HepG2 (cell line): ENCODE results near the gene SULT1C4. TPM values are rescaled to one million over a fixed set of nuclear protein-coding genes. Genes with fewer than 3 reads are reported as not detected.

Experiments
- ATAC-seq: fragments of 200-7000 bp; cut with Tn5 transposase; 3 replicates; pipeline ENCODE4 v1.9.1; 2020; ENCODE audit warnings: mild to moderate bottlenecking, moderate library complexity
- BruUV-seq: library from RNA; stranded (reverse); fragments of 400-500 nt; replicated peaks from 2 replicates; lab custom pipeline; 2021; lab: Mats Ljungman, UMichigan
- CTCF ChIA-PET: fragments of 300-600 bp; formaldehyde crosslinking; extraction: SDS; loops from one replicate; lab custom pipeline; 2021; ENCODE audit warnings: low total read pairs, inconsistent platforms, low intra/inter-chr PET ratio; lab: Yijun Ruan, JAX
- POLR2A ChIA-PET: fragments of 350-600 bp; sonication (Branson Sonifier 250); formaldehyde crosslinking; loops from one replicate; lab custom pipeline; 2020; ENCODE audit warnings: antibody characterized with exemption, inconsistent platforms; lab: Yijun Ruan, JAX
- DNase-seq: peaks from one replicate; pipeline ENCODE4 v3.0.0-alpha.2; 2015; ENCODE audit warnings: low spot score
- FAIRE-seq: peaks from 3 replicates; lab custom pipeline; 2011; peaks lifted over from hg19 to GRCh38; lab: Jason Lieb, UNC
- H2AFZ ChIP-seq: one replicate; pipeline ENCODE4 v1.6.1; 2011; ENCODE audit warnings: low read length, inconsistent platforms
- H3K27ac ChIP-seq: fragments of 300-600 bp; 3 replicates; pipeline ENCODE4 v1.8.0; 2011; ENCODE audit warnings: mixed run types, mild to moderate bottlenecking, mixed read lengths, low read length, inconsistent platforms; ENCODE audit not compliant: insufficient read depth; ENCODE audit errors: extremely low read length
- H3K27me3 ChIP-seq, 2 experiments: fragments of 200-600 bp in 1 of 2; 2 replicates in 1 of 2; 3 replicates in 1 of 2; pipeline versions ENCODE4 v1.6.0 to v1.8.0; 2011; ENCODE audit warnings: low read length in 2 of 2, mild to moderate bottlenecking in 2 of 2, moderate library complexity in 2 of 2, inconsistent platforms in 1 of 2; ENCODE audit not compliant: insufficient read depth in 2 of 2, control insufficient read depth in 1 of 2
- H3K36me3 ChIP-seq, 2 experiments: fragments of 200-600 bp in 1 of 2; replicated peaks in 1 of 2; 2 replicates in 1 of 2; 3 replicates in 1 of 2; pipeline versions ENCODE4 v1.5.1 to v1.8.0; 2011; ENCODE audit warnings: low read length in 2 of 2, inconsistent platforms in 1 of 2; ENCODE audit not compliant: insufficient read depth in 2 of 2, control insufficient read depth in 1 of 2
- H3K4me1 ChIP-seq: 2 replicates; pipeline ENCODE4 v1.5.1; 2012; ENCODE audit warnings: low read length, inconsistent platforms; ENCODE audit not compliant: insufficient read depth
- H3K4me2 ChIP-seq: 2 replicates; pipeline ENCODE4 v1.6.0; 2011; ENCODE audit warnings: low read depth, low read length, inconsistent platforms
- H3K4me3 ChIP-seq, 3 experiments: fragments of 200-600 bp in 1 of 3; sonication (generic), shearing (Covaris generic) in 1 of 3; replicated peaks in 1 of 3; 2 replicates each; pipeline ENCODE4 v1.5.1; 2011 to 2016; ENCODE audit warnings: low read length in 3 of 3, inconsistent platforms in 2 of 3, low read depth in 2 of 3, mild to moderate bottlenecking in 2 of 3, control low read depth in 1 of 3, mixed read lengths in 1 of 3; ENCODE audit not compliant: insufficient read depth in 1 of 3
- H3K79me2 ChIP-seq: one replicate; pipeline ENCODE4 v1.6.1; 2011; ENCODE audit warnings: low read length, inconsistent platforms; ENCODE audit not compliant: insufficient read depth
- H3K9ac ChIP-seq: 2 replicates; pipeline ENCODE4 v1.6.0; 2011; ENCODE audit warnings: mild to moderate bottlenecking, low read depth, low read length, inconsistent platforms; ENCODE audit not compliant: insufficient read depth
- H3K9me3 ChIP-seq: 2 replicates; pipeline ENCODE4 v1.5.1; 2012; ENCODE audit warnings: mild to moderate bottlenecking, low read length
- H4K20me1 ChIP-seq: 2 replicates; pipeline ENCODE4 v1.6.0; 2011; ENCODE audit warnings: inconsistent platforms, mild to moderate bottlenecking, low read length, moderate library complexity; ENCODE audit not compliant: insufficient read depth
- BCL6 ChIP-seq: IDR thresholded peaks from 2 replicates; pipeline ENCODE4 v1.6.1; 2016; ENCODE audit warnings: missing genetic modification reagents, missing compliant biosample characterization
- EP300 ChIP-seq, 3 experiments: sonication (generic) in 1 of 3; formaldehyde crosslinking in 1 of 3; IDR thresholded peaks; 2 replicates each; pipeline versions ENCODE4 v1.5.1 to v1.6.1; 2011 to 2020; ENCODE audit warnings: low read depth in 2 of 3, low read length in 2 of 3, borderline replicate concordance in 1 of 3, improper control_type of control experiment in 1 of 3, mild to moderate bottlenecking in 1 of 3, missing genetic modification reagents in 1 of 3, moderate library complexity in 1 of 3
- GFI1 ChIP-seq: sonication (generic); formaldehyde crosslinking; IDR thresholded peaks from 2 replicates; pipeline ENCODE4 v1.5.0; 2020; ENCODE audit warnings: missing genetic modification reagents, mild to moderate bottlenecking, borderline replicate concordance
- KMT2B ChIP-seq: IDR thresholded peaks from 2 replicates; pipeline ENCODE4 v1.6.1; 2016; ENCODE audit warnings: missing genetic modification reagents, missing compliant biosample characterization
- SALL2 ChIP-seq: sonication (generic); formaldehyde crosslinking; IDR thresholded peaks from 2 replicates; pipeline ENCODE4 v1.8.1; 2023; ENCODE audit warnings: mild to moderate bottlenecking, missing genetic modification reagents, inconsistent platforms
- SIN3A ChIP-seq: IDR thresholded peaks from 2 replicates; pipeline ENCODE4 v1.6.1; 2011; ENCODE audit warnings: low read depth, mild to moderate bottlenecking, control low read depth, low read length, borderline replicate concordance
- ZC3H13 ChIP-seq: sonication (generic); formaldehyde crosslinking; IDR thresholded peaks from 2 replicates; pipeline ENCODE4 v1.8.1; 2023; ENCODE audit warnings: mild to moderate bottlenecking, missing genetic modification reagents, moderate library complexity
- ZNF264 ChIP-seq: sonication (generic); formaldehyde crosslinking; IDR thresholded peaks from 2 replicates; pipeline ENCODE4 v1.4.0; 2020; ENCODE audit warnings: missing genetic modification reagents
- ZNF546 ChIP-seq: sonication (generic); formaldehyde crosslinking; conservative IDR thresholded peaks from 2 replicates; pipeline ENCODE4 v1.8.1; 2023; ENCODE audit warnings: mild to moderate bottlenecking, missing genetic modification reagents
- WGBS: methylation state at CpG from one replicate; pipeline ENCODE4 v1.1.6; 2017; ENCODE audit warnings: low lambda C conversion rate; 5-methylcytosine and 5-hydroxymethylcytosine counted together
- in situ Hi-C: cut with HindIII; loops from 2 replicates; pipeline ENCODE4 v1.10.0; 2017; ENCODE audit warnings: low pct_unique_long_range_greater_than_20kb; ENCODE audit not compliant: extremely low pct_ligation_motif_present
- intact Hi-C: fragments of 100-400 bp; cut with micrococcal nuclease; formaldehyde crosslinking; loops from one replicate; pipeline ENCODE4 v1.10.0; 2022; ENCODE audit not compliant: unreplicated experiment
- polyA plus RNA-seq, 8 experiments: library from polyadenylated mRNA; depleted of rRNA in 3 of 8; stranded (reverse) in 7 of 8; unstranded in 1 of 8; fragments of >200 nt; fragmentation: Illumina TruSeq in 4 of 8; extraction: Trizol in 4 of 8; gene quantifications; 2 replicates each; pipeline versions ENCODE4 v1.2.1 to v1.2.3, GENCODE V29; 2011 to 2016; ENCODE audit warnings: low read depth in 4 of 8, missing spikeins in 1 of 8, mixed read lengths in 1 of 8; ENCODE audit not compliant: insufficient read depth in 1 of 8
- total RNA-seq, 5 experiments: library from RNA; depleted of rRNA; stranded (reverse); fragments of >200 nt; fragmentation: Illumina TruSeq; extraction: Trizol; gene quantifications; 2 replicates each; pipeline ENCODE4 v1.2.3, GENCODE V29; 2016; ENCODE audit warnings: low read depth in 1 of 5
- TF ChIP-seq, protein P1 (sequence below): sonication (generic); formaldehyde crosslinking; IDR thresholded peaks from 2 replicates; pipeline ENCODE4 v1.4.0; 2020; ENCODE audit warnings: missing genetic modification reagents
- TF ChIP-seq, protein P2 (sequence below): sonication (generic); formaldehyde crosslinking; IDR thresholded peaks from 2 replicates; pipeline ENCODE4 v1.5.1; 2020; ENCODE audit warnings: missing genetic modification reagents, mild to moderate bottlenecking, borderline replicate concordance

Gene SULT1C4
- total and polyA plus RNA-seq, 2 of the 13 experiments (the other 11 are each of a cell fraction or from before 2014, with no cell fraction given): 1.3 to 8.6 TPM

DNA sequence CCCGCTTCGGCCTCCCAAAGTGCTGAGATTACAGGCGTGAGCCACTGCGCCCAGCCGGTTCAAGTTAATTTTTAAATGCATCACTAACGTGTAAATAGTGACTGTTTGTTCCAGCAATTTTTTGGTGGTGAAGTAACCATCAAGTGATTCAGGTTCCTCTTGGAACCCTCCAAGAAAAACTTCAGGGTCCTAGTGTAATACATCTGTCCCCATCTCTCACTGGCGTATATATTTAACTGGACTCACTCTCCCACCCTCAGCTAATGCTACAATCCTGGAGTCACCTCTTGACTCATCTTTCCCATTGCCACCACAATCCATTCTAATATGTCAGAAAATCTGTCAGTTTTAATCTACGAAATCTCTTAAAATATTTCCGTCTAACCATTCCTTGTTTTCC, 10.3 kb downstream of the SULT1C4 start:
- H4K20me1 ChIP-seq: no peaks in the 10 kb centered on the region
- intact Hi-C loops: loop anchor here (5.0 kb wide), 1 partner anchor 144 kb away; the partner anchor contains the start of gene LIMS1
- H3K9ac ChIP-seq: no peak overlapping the region
- no TSS peak for BruUV-seq
- no peaks in the 10 kb centered on the region for H3K27me3 ChIP-seq
- peaks cover 36% of the 10 kb centered on the region for H3K4me1 ChIP-seq
- H3K27ac ChIP-seq: no peak overlapping the region
- H3K9me3 ChIP-seq: peaks cover 4% of the 10 kb centered on the region
- no peak for TF ChIP-seq EP300 (IDR thresholded peaks at IDR 0.05; ENCODE audit: low read depth in 2 of 2, low read length in 2 of 2)
- no peak for TF ChIP-seq EP300 (CRISPR knock-in tag; IDR thresholded peaks at IDR 0.05; ENCODE audit: borderline replicate concordance)
- TF ChIP-seq, protein P1, sequence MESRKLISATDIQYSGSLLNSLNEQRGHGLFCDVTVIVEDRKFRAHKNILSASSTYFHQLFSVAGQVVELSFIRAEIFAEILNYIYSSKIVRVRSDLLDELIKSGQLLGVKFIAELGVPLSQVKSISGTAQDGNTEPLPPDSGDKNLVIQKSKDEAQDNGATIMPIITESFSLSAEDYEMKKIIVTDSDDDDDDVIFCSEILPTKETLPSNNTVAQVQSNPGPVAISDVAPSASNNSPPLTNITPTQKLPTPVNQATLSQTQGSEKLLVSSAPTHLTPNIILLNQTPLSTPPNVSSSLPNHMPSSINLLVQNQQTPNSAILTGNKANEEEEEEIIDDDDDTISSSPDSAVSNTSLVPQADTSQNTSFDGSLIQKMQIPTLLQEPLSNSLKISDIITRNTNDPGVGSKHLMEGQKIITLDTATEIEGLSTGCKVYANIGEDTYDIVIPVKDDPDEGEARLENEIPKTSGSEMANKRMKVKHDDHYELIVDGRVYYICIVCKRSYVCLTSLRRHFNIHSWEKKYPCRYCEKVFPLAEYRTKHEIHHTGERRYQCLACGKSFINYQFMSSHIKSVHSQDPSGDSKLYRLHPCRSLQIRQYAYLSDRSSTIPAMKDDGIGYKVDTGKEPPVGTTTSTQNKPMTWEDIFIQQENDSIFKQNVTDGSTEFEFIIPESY: no peak
- TF ChIP-seq SALL2: no peak
- no peak for TF ChIP-seq GFI1 (CRISPR knock-in tag)
- TF ChIP-seq ZC3H13: no peak
- no peak for TF ChIP-seq ZNF264 (CRISPR knock-in tag)
- no peak for TF ChIP-seq BCL6 (CRISPR knock-in tag)
- TF ChIP-seq KMT2B (CRISPR knock-in tag): no peak
- TF ChIP-seq, protein P2, sequence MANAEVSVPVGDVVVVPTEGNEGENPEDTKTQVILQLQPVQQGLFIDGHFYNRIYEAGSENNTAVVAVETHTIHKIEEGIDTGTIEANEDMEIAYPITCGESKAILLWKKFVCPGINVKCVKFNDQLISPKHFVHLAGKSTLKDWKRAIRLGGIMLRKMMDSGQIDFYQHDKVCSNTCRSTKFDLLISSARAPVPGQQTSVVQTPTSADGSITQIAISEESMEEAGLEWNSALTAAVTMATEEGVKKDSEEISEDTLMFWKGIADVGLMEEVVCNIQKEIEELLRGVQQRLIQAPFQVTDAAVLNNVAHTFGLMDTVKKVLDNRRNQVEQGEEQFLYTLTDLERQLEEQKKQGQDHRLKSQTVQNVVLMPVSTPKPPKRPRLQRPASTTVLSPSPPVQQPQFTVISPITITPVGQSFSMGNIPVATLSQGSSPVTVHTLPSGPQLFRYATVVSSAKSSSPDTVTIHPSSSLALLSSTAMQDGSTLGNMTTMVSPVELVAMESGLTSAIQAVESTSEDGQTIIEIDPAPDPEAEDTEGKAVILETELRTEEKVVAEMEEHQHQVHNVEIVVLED: no peak
- no peak for TF ChIP-seq ZNF546 (CRISPR knock-in tag)
- no peak for TF ChIP-seq SIN3A
- TF ChIP-seq, all 625 proteins: peak for 0
- in situ Hi-C loops: no loop called here
- Histone ChIP-seq H3K79me2 (no peaks in the 10 kb centered on the region), H2AFZ (no peak overlapping the region), H3K4me2 (no peak overlapping the region), H3K4me3 (no peak overlapping the region), H3K36me3 (peaks cover 0 to 6% of the 10 kb centered on the region in 2 experiments; a peak in 1 of 5 replicates)
- WGBS: 77% methylated on average over 9 of the region's 9 CpGs
- FAIRE-seq (no peak), DNase-seq (no peak), ATAC-seq (no peak)
- CTCF ChIA-PET: no interaction called here
- POLR2A ChIA-PET: interaction anchor here (2.8 kb wide), 1 partner anchor 18 kb away, joined by 11 read pairs; no protein-coding TSS in a partner anchor
